K562 (cell line): ENCODE measurements around the gene RPL22L1. TPM values are rescaled to one million over a fixed set of nuclear protein-coding genes. Genes with fewer than 3 reads are reported as not detected.

ENCODE experiments used
- ATF1 ChIP-seq, 2 experiments: fragments of 450-650 bp in 1 of 2; IDR thresholded peaks; 2 replicates each; pipeline ENCODE4 v1.6.1; 2016; ENCODE audit warnings: missing compliant biosample characterization in 1 of 2, missing genetic modification characterization in 1 of 2
- DIDO1 ChIP-seq: fragments of 450-650 bp; IDR thresholded peaks from 2 replicates; pipeline ENCODE4 v1.6.1; 2016; ENCODE audit warnings: low read depth, missing biosample characterization, missing genetic modification characterization
- ETV1 ChIP-seq: fragments of 450-650 bp; conservative IDR thresholded peaks from 2 replicates; pipeline ENCODE4 v1.6.1; 2016; ENCODE audit warnings: missing genetic modification characterization, control low read depth, low read depth, missing compliant biosample characterization
- FOXP1 ChIP-seq: sonication (generic); formaldehyde crosslinking; IDR thresholded peaks from 2 replicates; pipeline ENCODE4 v1.8.0; 2022; ENCODE audit warnings: mild to moderate bottlenecking, missing genetic modification reagents
- IFI16 ChIP-seq: fragments of 250-450 bp; sonication (Bioruptor Pico); IDR thresholded peaks from 2 replicates; pipeline ENCODE4 v2.1.2; 2022; ENCODE audit warnings: mild to moderate bottlenecking, inconsistent platforms
- MTA3 ChIP-seq: fragments of 450-650 bp; formaldehyde crosslinking; IDR thresholded peaks from 2 replicates; pipeline ENCODE4 v1.6.1; 2017; ENCODE audit warnings: mild to moderate bottlenecking, borderline replicate concordance
- RBBP5 ChIP-seq: fragments of 200-600 bp; sonication (generic); IDR thresholded peaks from 2 replicates; pipeline ENCODE4 v1.6.1; 2012; ENCODE audit warnings: borderline replicate concordance, mild to moderate bottlenecking, low read length, control low read depth, inconsistent platforms; ENCODE audit not compliant: insufficient read depth, poor library complexity, severe bottlenecking
- RCOR1 ChIP-seq, 2 experiments: IDR thresholded peaks; 2 replicates each; pipeline ENCODE4 v1.6.1; 2012; ENCODE audit warnings: low read depth in 2 of 2, low read length in 2 of 2, borderline replicate concordance in 1 of 2, improper control_type of control experiment in 1 of 2
- SIN3A ChIP-seq, 2 experiments: fragments of 150-350 bp in 1 of 2; IDR thresholded peaks; 2 replicates each; pipeline ENCODE4 v1.6.1; 2011 to 2016; ENCODE audit warnings: borderline replicate concordance in 2 of 2, low read depth in 2 of 2, low read length in 2 of 2, mild to moderate bottlenecking in 2 of 2, moderate library complexity in 2 of 2; ENCODE audit not compliant: control insufficient read depth in 1 of 2
- SMAD2 ChIP-seq: fragments of 150-350 bp; IDR thresholded peaks from 2 replicates; pipeline ENCODE4 v1.6.1; 2014; ENCODE audit warnings: low read depth, mild to moderate bottlenecking, low read length
- ZFP1 ChIP-seq: fragments of 450-650 bp; formaldehyde crosslinking; IDR thresholded peaks from 2 replicates; pipeline ENCODE4 v1.4.0; 2020; ENCODE audit warnings: mild to moderate bottlenecking, mixed read lengths
- ZNF12 ChIP-seq: sonication (generic); formaldehyde crosslinking; IDR thresholded peaks from 2 replicates; pipeline ENCODE4 v1.4.0; 2020; ENCODE audit warnings: mild to moderate bottlenecking, missing genetic modification reagents
- ZNF444 ChIP-seq: fragments of 250-450 bp; sonication (Bioruptor Pico); IDR thresholded peaks from 2 replicates; pipeline ENCODE4 v1.4.0; 2020; ENCODE audit warnings: mild to moderate bottlenecking, moderate library complexity
- ZNF445 ChIP-seq: fragments of 250-450 bp; sonication (Bioruptor Pico); IDR thresholded peaks from 2 replicates; pipeline ENCODE4 v1.4.0; 2020; ENCODE audit warnings: low read depth, mild to moderate bottlenecking, moderate library complexity
- ZNF639 ChIP-seq, 2 experiments: fragments of 200-800 bp in 1 of 2; sonication (Bioruptor generic) in 1 of 2; sonication (generic) in 1 of 2; formaldehyde crosslinking in 1 of 2; IDR thresholded peaks in 1 of 2; conservative IDR thresholded peaks in 1 of 2; 2 replicates each; pipeline versions ENCODE4 v1.5.0 to v1.6.1; 2016 to 2020; ENCODE audit warnings: missing compliant biosample characterization in 1 of 2, missing genetic modification characterization in 1 of 2, missing genetic modification reagents in 1 of 2
- polyA plus RNA-seq, 8 experiments: library from polyadenylated mRNA; depleted of rRNA in 4 of 8; stranded (reverse) in 5 of 8; unstranded in 3 of 8; fragments of >200 nt; fragmentation: Nextera tagmentation in 2 of 8; fragmentation: Illumina TruSeq in 1 of 8; extraction: Ambion mirVana in 2 of 8; extraction: Trizol in 1 of 8; gene quantifications; 2 replicates each; pipeline versions ENCODE4 v1.2.1 to v1.2.3, GENCODE V29; 2011 to 2014; ENCODE audit warnings: inconsistent platforms in 1 of 8, missing spikeins in 1 of 8
- total RNA-seq, 7 experiments: library from RNA; depleted of rRNA in 6 of 7; stranded (reverse); fragments of >200 nt in 6 of 7; fragmentation: Illumina TruSeq in 2 of 7; extraction: Trizol in 2 of 7; gene quantifications; 2 replicates each; pipeline versions ENCODE4 v1.2.1 to v1.2.3, GENCODE V29; 2011 to 2021; ENCODE audit warnings: low replicate concordance in 1 of 7
- TF ChIP-seq, protein P1 (sequence below): fragments of 250-450 bp; sonication (Bioruptor Pico); IDR thresholded peaks from 2 replicates; pipeline ENCODE4 v1.4.0; 2020
- TF ChIP-seq, protein P2 (sequence below): sonication (generic); formaldehyde crosslinking; IDR thresholded peaks from 2 replicates; pipeline ENCODE4 v1.8.0; 2022; ENCODE audit warnings: mild to moderate bottlenecking, low read depth, missing genetic modification reagents

RPL22L1 gene
- total and polyA plus RNA-seq, 9 of the 15 experiments (the other 6 are each of a cell fraction or from before 2014, with no cell fraction given) = 53.9 to 198 (median 108) TPM

DNA sequence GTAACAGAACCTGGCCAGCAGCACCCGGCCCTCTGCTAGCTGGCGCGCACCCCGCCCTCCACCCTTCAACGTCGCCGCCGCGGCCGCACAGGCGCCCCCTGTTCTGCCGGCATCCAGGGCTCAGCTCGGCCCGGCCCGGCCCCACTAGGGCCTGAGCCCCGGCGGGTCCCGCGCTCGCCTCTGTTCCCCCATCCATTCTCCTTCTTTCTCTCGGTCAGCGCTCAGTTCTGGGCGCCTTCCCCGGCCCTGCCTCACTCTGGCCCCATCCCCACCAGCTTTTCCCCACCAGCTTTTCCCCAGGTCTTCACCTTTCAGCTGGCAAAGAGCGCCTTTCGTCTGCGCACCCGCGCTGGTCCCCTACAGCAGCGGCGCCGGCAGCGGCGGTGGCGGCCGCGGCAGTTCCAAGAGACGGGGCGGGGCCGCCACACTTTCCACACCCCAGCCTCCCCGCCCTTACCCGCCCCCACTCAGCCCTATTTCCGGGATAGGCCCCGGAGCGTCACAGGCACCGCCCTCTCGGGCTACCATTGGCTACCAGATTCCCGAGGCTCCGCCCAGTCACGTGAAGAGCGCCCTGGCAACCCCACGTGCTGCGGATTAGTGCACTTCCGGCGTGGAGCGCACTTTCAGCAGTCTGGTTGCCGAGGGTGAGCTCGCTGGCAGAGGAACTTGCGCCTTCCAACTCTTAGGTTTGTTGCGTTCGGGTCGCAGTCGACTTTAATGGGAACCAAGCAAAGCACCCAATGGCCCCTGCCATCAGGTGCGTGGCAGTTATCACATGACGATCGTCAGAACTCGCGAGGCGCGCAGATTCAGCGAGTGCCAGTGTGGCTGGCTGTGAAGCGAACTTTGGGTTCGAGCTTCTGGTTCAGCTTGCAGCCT, 38.5 kb upstream of the RPL22L1 start, which contains the start of gene EIF5A2 (continued):
- TF ChIP-seq, protein P1, sequence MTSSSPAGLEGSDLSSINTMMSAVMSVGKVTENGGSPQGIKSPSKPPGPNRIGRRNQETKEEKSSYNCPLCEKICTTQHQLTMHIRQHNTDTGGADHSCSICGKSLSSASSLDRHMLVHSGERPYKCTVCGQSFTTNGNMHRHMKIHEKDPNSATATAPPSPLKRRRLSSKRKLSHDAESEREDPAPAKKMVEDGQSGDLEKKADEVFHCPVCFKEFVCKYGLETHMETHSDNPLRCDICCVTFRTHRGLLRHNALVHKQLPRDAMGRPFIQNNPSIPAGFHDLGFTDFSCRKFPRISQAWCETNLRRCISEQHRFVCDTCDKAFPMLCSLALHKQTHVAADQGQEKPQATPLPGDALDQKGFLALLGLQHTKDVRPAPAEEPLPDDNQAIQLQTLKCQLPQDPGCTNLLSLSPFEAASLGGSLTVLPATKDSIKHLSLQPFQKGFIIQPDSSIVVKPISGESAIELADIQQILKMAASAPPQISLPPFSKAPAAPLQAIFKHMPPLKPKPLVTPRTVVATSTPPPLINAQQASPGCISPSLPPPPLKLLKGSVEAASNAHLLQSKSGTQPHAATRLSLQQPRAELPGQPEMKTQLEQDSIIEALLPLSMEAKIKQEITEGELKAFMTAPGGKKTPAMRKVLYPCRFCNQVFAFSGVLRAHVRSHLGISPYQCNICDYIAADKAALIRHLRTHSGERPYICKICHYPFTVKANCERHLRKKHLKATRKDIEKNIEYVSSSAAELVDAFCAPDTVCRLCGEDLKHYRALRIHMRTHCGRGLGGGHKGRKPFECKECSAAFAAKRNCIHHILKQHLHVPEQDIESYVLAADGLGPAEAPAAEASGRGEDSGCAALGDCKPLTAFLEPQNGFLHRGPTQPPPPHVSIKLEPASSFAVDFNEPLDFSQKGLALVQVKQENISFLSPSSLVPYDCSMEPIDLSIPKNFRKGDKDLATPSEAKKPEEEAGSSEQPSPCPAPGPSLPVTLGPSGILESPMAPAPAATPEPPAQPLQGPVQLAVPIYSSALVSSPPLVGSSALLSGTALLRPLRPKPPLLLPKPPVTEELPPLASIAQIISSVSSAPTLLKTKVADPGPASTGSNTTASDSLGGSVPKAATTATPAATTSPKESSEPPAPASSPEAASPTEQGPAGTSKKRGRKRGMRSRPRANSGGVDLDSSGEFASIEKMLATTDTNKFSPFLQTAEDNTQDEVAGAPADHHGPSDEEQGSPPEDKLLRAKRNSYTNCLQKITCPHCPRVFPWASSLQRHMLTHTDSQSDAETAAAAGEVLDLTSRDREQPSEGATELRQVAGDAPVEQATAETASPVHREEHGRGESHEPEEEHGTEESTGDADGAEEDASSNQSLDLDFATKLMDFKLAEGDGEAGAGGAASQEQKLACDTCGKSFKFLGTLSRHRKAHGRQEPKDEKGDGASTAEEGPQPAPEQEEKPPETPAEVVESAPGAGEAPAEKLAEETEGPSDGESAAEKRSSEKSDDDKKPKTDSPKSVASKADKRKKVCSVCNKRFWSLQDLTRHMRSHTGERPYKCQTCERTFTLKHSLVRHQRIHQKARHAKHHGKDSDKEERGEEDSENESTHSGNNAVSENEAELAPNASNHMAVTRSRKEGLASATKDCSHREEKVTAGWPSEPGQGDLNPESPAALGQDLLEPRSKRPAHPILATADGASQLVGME (CRISPR knock-in tag) = 0 out of 2 replicates have a peak, but pooled peaks have one; percentile 42
- no peak for TF ChIP-seq SMAD2
- TF ChIP-seq, protein P2, sequence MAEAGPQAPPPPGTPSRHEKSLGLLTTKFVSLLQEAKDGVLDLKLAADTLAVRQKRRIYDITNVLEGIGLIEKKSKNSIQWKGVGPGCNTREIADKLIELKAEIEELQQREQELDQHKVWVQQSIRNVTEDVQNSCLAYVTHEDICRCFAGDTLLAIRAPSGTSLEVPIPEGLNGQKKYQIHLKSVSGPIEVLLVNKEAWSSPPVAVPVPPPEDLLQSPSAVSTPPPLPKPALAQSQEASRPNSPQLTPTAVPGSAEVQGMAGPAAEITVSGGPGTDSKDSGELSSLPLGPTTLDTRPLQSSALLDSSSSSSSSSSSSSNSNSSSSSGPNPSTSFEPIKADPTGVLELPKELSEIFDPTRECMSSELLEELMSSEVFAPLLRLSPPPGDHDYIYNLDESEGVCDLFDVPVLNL (CRISPR knock-in tag) = 0 out of 2 replicates have a peak, but pooled peaks have one; percentile 10
- TF ChIP-seq SIN3A (IDR thresholded peaks at IDR 0.05; ENCODE audit: borderline replicate concordance in 2 of 2, control insufficient read depth in 1 of 2, low read depth in 2 of 2, low read length in 2 of 2) = peak in 1 of 2 experiments; percentile 14; a peak in 1 of 4 replicates
- TF ChIP-seq RBBP5 = peak; percentile 68
- TF ChIP-seq ATF1 (CRISPR knock-in tag; IDR thresholded peaks at IDR 0.05) = no peak
- TF ChIP-seq ATF1 (tag; IDR thresholded peaks at IDR 0.05) = peak; percentile 90
- no peak; a peak in 1 of 4 replicates for TF ChIP-seq RCOR1 (IDR thresholded peaks at IDR 0.05; ENCODE audit: borderline replicate concordance in 1 of 2, low read depth in 2 of 2, low read length in 2 of 2)
- TF ChIP-seq ZNF445 (CRISPR knock-in tag) = no peak
- no peak for TF ChIP-seq ZNF639 (CRISPR knock-in tag; conservative IDR thresholded peaks at IDR 0.05 in 1 of 2, IDR thresholded peaks at IDR 0.05 in 1 of 2)
- no peak for TF ChIP-seq MTA3
- TF ChIP-seq ZNF444 (CRISPR knock-in tag) = no peak
- TF ChIP-seq ZFP1 (CRISPR knock-in tag) = no peak
- 0 out of 2 replicates have a peak, but pooled peaks have one; percentile 71 for TF ChIP-seq FOXP1
- no peak for TF ChIP-seq ZNF12 (CRISPR knock-in tag)
- peak; percentile 99 for TF ChIP-seq ETV1
- TF ChIP-seq IFI16 = no peak
- TF ChIP-seq DIDO1 = no peak; the same call in 1 of the 2 replicates
